IPS-11a (cell line): ENCODE measurements around the gene AP2A1.

Experiments
- H3K4me3 ChIP-seq: one replicate; pipeline ENCODE4 v1.5.1; 2013; ENCODE audit warnings: low read depth, low read length, control low read depth

Gene AP2A1

GRCh38 chr19:49764341-49764740 is 2.5 kb upstream of the AP2A1 start:
- H3K4me3 ChIP-seq = no peak overlapping the region

DNA sequence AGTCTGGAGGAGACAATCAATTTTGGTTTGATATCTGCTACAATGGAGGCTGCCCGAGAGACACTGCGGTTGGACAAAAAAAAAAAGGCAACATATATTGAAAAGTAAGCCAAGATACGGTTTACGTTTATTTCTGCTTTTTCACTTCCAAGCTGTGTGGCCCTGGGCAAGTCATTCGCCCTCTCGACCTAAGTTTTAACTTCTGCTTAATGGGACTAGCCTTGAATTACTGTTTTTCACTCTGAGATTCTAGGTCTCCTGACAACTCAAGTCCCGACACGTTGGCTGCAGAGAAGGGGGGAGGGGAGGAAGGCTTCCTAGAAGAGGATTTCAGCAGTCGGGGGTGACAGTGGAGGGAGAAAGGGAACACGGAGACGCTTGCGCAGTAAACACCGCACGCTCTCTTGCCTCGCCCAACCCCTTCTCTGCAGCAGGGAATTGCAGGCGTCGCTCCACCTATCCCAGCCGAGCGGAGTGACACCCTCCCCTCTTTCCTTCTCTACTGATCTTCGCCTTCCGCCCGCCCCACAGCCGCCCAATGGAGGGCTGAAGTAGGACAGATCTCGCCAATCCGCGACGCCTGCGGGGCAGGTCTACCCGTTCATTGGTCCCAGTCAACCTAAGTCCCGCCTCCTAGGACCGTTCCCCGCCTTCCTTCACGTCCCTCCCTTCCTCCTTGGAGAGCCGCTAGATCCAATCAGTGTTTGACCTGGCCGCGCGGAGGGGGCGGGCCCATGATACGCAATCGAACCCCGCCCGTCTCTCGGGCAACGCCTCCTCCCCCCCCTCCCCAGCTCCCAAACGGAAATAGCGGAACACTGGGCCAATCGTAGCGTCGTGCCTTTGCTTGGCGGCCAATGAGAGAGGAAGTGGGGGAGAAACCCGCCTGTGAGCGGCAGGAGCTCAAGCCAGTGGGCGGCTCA is 533 bp upstream of the AP2A1 start:
- H3K4me3 ChIP-seq = peak overlapping the region; percentile 43

GRCh38 chr19:49767381-49767780 is 580 bp downstream of the AP2A1 start:
- H3K4me3 ChIP-seq = peak overlapping the region; percentile 52

DNA sequence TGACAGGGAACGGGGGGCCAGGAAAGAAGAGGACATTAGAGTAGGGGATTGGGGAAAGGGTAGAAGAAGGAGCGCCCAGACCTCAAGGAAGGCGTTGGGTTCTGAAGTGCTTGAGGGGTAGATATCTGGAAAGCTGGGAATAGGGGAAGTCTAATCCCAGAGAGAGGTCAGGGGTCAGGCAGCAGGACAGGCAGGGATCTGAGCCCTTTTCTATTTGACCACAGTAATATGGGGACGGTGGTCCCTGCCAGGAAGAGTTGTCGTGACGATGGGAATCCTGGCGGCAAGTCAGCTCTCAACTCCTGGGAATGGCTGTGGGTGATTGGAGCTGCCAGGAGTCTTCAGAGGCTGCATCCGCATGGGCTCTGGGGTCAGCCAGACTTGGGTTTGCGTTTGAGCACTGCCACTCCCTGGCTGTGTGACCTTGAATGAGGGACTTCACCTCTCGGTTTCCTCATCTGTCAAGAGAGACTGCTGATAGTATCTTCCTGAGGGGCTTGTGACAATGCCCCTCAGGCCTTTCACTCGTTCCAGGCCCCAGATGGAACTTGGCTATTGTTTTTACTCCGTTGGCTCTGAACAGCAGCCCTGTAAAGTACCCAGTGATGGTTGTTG is 1.3 kb downstream of the AP2A1 start:
- peak overlapping the region; percentile 52 for H3K4me3 ChIP-seq

- H3K4me3 ChIP-seq = no peak overlapping the region
Measured at GRCh38 chr19:49770529-49770928, 3.7 kb downstream of the AP2A1 start.

DNA sequence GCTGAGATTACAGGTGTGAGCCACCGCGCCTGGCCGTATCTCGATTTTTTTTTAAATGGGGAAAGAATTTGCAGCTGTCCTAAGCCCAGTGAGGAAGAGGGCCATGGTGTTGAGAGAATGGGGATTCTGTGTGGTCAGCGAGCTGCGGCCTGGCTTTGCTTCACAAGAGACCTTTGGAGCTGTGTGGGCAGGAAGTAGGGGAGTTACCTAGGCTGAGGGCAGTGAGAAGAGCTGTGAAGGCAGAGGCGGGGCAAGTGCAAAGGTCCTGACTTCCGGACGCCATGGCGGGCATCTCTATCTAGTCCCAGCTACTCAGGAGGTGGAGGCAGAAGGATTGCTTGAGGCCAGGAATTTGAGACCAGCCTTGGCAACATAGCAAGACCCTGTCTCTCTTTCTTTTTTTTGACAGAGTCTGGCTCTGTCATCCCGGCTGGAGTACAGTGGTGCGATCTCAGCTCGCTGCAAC is 4.9 kb downstream of the AP2A1 start:
- no peak overlapping the region for H3K4me3 ChIP-seq

GRCh38 chr19:49772850-49773432 is 6.1 kb downstream of the AP2A1 start:
- no peak overlapping the region for H3K4me3 ChIP-seq

DNA sequence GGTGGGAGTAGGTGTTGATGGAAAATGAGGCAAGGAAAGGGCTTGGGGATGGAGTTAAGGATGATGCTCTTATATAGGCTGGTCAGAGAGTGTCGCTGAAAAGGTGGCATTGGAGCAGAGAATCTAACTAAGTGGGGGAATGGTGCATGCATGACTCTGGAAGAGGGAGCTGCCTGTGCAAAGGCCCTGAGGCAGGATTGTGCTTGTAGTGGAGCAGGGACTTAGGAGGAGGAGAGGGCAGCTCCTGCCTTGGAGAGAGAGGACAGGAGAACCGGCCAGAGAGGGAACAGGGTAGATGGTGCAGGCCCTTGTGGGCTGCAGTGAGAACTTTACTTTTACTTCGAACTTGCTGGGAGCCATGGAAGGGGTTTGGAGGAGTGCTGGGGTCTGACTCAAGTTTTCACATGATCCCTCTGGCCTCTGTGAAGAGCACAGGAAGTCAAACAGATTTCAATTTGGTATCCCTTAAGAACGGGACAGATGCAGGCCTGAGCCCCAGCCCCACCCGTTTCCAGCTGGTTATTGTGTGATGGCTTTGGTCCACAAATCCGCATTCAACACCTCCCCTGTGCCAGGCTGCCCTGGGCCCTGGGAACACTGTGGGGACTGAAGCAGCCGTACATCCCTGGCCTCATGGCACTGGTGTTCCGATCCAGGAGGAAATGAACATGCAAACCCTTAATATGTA is 7.0 kb downstream of the AP2A1 start:
- H3K4me3 ChIP-seq = no peak overlapping the region

GRCh38 chr19:49774969-49775368 is 8.2 kb downstream of the AP2A1 start:
- H3K4me3 ChIP-seq = no peak overlapping the region

DNA sequence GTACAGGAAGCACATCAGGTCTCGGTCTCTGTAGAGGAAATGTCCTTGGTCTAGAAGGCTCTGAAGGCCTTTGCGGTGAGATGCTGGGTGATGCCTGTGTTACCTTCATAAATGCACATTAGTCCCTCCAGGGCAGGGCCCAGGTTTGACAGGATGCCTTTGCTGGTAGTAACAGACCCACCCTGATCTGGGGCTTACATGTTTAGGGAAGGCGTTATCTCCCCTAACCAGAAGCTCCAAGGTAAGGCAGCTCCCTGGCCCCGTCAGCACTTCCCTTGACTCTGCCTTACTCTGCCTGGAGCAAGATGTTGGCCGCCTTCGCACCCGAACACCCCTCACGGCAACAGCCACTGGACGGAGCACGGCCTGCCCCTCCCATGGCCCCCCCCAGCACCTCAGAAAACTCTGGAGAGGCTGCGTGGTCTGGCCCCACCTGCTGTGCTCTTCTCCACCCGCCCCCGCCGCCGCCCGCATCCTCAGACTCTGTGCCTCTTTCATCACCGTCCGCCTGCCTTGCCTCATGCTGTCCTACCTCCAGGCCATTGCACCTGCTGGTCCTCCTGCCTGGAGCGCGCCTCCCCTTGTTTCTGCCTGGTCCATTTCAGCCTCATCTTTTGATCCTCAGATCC is 9.1 kb downstream of the AP2A1 start:
- H3K4me3 ChIP-seq = no peak overlapping the region

- H3K4me3 ChIP-seq = no peak overlapping the region
Measured at GRCh38 chr19:49776371-49776764, 9.6 kb downstream of the AP2A1 start.

GRCh38 chr19:49779731-49780555 is 13.1 kb downstream of the AP2A1 start:
- no peak overlapping the region for H3K4me3 ChIP-seq

DNA sequence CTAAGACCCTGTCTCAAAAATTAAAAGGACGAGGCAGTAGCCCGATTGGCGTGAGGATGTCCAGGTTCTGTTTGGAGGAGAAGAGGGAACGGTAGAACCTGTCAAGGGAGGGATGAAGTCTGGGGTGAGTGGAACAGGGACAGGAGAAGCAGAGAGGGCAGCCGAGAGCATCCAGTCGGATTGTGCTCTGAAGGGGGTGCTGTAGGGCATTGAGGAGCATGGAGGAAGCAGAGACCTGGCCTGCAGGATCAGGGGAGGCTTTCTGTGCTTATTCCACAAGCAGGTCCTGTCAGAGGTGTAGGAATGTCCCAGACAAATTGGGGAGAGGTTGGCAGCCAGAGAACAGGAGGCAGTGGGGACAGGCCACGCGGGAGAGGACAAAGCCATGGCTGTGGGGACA is 14.1 kb downstream of the AP2A1 start:
- no peak overlapping the region for H3K4me3 ChIP-seq

- H3K4me3 ChIP-seq = no peak overlapping the region
Measured at GRCh38 chr19:49781394-49781793, 14.6 kb downstream of the AP2A1 start.

DNA sequence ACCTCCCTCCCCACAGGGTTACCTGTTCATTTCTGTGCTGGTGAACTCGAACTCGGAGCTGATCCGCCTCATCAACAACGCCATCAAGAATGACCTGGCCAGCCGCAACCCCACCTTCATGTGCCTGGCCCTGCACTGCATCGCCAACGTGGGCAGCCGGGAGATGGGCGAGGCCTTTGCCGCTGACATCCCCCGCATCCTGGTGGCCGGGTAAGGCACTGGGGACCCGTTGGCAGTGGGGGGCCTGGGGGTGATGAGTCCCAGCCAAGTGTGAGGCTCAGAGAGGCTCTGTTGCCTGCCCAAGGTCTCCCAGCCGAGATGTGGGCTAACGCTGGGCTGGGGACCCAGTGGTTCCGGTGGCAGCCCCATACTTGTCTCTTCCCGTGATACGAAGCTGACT is 15.7 kb downstream of the AP2A1 start:
- no peak overlapping the region for H3K4me3 ChIP-seq

GRCh38 chr19:49786376-49786820 is 19.6 kb downstream of the AP2A1 start:
- H3K4me3 ChIP-seq = no peak overlapping the region

- H3K4me3 ChIP-seq = no peak overlapping the region
Measured at GRCh38 chr19:49787746-49788145, 20.9 kb downstream of the AP2A1 start.

- no peak overlapping the region for H3K4me3 ChIP-seq
Measured at GRCh38 chr19:49788857-49789256, 22.1 kb downstream of the AP2A1 start.

DNA sequence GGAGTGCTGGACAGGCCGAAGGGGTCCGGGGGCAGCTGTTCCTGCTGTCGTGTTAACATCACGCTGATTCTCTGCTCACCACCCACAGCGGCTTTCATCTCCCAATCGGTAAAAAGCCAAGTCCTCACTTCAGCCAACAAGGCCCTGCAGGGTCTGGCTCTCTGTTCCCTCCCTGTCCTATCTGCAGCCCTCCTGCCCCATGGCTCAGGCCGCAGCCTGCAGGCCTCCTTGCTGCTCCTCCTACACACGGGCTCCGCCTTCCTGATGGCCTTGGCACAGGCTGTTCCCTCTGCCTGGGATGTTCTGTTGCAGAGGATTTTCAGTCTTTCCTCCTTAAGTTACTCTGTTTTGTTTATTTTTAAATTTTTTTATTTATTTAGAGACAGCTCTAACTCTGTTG is 24.1 kb downstream of the AP2A1 start:
- H3K4me3 ChIP-seq = no peak overlapping the region
